Measurements from ENCODE around the gene DOK6.

DNA sequence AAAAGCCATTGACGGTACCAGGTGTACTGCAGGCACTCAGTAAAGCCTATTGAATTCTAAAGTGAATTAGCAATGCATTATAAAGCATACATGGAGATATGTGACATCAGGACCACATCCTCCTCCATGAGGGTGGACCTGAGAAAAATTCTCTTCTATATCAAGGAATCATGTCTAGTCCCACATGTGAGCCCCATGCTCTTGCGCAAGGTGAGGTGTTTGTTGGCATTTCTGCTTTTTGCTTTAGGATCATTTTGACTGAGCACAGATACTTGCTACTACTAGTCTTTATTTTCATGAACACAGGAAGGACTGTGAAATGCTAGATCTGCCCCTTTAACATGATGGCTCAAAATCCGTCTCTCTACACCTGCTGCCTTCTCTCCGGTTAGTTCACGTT lies 363.1 kb downstream of the DOK6 start:
- TF ChIP-seq RBBP5 (conservative IDR thresholded peaks at IDR 0.05) (no peak), HCFC1 (IDR thresholded peaks at IDR 0.05; ENCODE audit: low read length) (no peak), CBX3 (IDR thresholded peaks at IDR 0.05; ENCODE audit: borderline replicate concordance, low read depth) (no peak), EZH2 (IDR thresholded peaks at IDR 0.05; ENCODE audit: borderline replicate concordance, control insufficient read depth, low read depth, low read length) (no peak), SREBF2 (IDR thresholded peaks at IDR 0.05; ENCODE audit: low read length) (no peak), POLR2AphosphoS5 (IDR thresholded peaks at IDR 0.05; ENCODE audit: low read length) (no peak), RB1 (IDR thresholded peaks at IDR 0.05; ENCODE audit: borderline replicate concordance) (no peak)
- TF ChIP-seq, protein P1, sequence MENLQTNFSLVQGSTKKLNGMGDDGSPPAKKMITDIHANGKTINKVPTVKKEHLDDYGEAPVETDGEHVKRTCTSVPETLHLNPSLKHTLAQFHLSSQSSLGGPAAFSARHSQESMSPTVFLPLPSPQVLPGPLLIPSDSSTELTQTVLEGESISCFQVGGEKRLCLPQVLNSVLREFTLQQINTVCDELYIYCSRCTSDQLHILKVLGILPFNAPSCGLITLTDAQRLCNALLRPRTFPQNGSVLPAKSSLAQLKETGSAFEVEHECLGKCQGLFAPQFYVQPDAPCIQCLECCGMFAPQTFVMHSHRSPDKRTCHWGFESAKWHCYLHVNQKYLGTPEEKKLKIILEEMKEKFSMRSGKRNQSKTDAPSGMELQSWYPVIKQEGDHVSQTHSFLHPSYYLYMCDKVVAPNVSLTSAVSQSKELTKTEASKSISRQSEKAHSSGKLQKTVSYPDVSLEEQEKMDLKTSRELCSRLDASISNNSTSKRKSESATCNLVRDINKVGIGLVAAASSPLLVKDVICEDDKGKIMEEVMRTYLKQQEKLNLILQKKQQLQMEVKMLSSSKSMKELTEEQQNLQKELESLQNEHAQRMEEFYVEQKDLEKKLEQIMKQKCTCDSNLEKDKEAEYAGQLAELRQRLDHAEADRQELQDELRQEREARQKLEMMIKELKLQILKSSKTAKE (IDR thresholded peaks at IDR 0.05; ENCODE audit: low read depth, poor library complexity, severe bottlenecking): no peak
- TF ChIP-seq, protein P2, sequence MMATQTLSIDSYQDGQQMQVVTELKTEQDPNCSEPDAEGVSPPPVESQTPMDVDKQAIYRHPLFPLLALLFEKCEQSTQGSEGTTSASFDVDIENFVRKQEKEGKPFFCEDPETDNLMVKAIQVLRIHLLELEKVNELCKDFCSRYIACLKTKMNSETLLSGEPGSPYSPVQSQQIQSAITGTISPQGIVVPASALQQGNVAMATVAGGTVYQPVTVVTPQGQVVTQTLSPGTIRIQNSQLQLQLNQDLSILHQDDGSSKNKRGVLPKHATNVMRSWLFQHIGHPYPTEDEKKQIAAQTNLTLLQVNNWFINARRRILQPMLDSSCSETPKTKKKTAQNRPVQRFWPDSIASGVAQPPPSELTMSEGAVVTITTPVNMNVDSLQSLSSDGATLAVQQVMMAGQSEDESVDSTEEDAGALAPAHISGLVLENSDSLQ (IDR thresholded peaks at IDR 0.05): no peak
- TF ChIP-seq, protein P3, sequence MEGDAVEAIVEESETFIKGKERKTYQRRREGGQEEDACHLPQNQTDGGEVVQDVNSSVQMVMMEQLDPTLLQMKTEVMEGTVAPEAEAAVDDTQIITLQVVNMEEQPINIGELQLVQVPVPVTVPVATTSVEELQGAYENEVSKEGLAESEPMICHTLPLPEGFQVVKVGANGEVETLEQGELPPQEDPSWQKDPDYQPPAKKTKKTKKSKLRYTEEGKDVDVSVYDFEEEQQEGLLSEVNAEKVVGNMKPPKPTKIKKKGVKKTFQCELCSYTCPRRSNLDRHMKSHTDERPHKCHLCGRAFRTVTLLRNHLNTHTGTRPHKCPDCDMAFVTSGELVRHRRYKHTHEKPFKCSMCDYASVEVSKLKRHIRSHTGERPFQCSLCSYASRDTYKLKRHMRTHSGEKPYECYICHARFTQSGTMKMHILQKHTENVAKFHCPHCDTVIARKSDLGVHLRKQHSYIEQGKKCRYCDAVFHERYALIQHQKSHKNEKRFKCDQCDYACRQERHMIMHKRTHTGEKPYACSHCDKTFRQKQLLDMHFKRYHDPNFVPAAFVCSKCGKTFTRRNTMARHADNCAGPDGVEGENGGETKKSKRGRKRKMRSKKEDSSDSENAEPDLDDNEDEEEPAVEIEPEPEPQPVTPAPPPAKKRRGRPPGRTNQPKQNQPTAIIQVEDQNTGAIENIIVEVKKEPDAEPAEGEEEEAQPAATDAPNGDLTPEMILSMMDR (IDR thresholded peaks at IDR 0.05 in 2 of 3, conservative IDR thresholded peaks at IDR 0.05 in 1 of 3; ENCODE audit: control insufficient read depth in 2 of 3, extremely low read depth in 1 of 3, insufficient read depth in 1 of 3, low read depth in 3 of 3, low read length in 3 of 3): no peak
- TF ChIP-seq, protein P4, sequence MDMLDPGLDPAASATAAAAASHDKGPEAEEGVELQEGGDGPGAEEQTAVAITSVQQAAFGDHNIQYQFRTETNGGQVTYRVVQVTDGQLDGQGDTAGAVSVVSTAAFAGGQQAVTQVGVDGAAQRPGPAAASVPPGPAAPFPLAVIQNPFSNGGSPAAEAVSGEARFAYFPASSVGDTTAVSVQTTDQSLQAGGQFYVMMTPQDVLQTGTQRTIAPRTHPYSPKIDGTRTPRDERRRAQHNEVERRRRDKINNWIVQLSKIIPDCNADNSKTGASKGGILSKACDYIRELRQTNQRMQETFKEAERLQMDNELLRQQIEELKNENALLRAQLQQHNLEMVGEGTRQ (IDR thresholded peaks at IDR 0.05; ENCODE audit: borderline replicate concordance, low read depth, low read length): no peak
